ENCODE data around the gene SACM1L.
"Not testable (repeated sequence)": the region's sequence is repeated elsewhere in the genome, so short reads cannot be mapped to it uniquely, and the experiment has no call there.

The SACM1L gene

DNA sequence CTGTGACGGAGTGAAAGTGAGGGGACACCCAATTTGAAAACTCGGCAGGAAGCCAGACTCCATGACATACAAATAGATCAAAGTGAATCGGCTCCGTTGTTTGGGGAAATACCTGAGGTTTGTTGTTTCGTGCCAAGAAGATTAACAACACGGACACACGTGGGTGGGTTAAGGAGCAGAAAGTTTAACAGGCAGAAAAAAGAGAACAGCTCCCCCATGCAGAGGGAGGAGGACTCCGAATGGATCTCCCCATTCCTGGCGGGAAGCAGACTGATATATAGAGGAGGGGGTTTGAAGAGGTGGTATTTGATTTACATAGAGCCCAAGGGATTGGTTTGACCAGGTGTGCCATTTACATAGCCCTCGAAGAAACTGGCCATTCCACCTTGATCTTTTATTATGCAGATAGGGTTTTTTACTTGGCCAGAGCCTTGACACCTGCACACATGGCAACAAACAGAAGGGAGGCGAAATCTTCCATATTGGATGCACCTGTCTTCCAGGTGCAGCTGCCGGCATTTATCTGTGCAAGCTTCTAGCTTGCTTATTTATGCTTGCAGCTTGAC is 4.8 kb upstream of the SACM1L start:
- TF ChIP-seq, protein P1, sequence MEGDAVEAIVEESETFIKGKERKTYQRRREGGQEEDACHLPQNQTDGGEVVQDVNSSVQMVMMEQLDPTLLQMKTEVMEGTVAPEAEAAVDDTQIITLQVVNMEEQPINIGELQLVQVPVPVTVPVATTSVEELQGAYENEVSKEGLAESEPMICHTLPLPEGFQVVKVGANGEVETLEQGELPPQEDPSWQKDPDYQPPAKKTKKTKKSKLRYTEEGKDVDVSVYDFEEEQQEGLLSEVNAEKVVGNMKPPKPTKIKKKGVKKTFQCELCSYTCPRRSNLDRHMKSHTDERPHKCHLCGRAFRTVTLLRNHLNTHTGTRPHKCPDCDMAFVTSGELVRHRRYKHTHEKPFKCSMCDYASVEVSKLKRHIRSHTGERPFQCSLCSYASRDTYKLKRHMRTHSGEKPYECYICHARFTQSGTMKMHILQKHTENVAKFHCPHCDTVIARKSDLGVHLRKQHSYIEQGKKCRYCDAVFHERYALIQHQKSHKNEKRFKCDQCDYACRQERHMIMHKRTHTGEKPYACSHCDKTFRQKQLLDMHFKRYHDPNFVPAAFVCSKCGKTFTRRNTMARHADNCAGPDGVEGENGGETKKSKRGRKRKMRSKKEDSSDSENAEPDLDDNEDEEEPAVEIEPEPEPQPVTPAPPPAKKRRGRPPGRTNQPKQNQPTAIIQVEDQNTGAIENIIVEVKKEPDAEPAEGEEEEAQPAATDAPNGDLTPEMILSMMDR (conservative IDR thresholded peaks at IDR 0.05; ENCODE audit: low read length) = no peak
- no peak overlapping the region for H3K4me3 ChIP-seq (ENCODE audit: low read length)
- DNase-seq (ENCODE audit: low read depth) = no peak

DNA sequence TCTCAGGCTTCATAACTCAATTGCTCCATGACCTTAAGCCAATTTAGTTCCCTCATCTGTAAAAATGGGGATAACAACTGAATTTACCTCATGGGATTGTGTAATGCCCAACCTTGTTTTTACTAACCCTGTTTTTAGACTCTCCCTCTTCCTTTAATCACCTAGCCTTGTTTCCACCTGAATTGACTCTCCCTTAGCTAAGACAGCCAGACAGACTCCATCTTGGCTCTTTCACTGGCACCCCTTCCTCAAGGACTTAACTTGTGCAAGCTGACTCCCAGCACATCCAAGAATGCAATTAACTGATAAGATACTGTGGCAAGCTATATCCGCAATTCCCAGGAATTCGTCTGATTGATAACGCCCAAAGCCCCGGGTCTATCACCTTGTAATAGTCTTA is 3.5 kb upstream of the SACM1L start:
- DNase-seq (ENCODE audit: low read depth); H3K4me3 ChIP-seq (ENCODE audit: low read length): not testable (repeated sequence)

DNA sequence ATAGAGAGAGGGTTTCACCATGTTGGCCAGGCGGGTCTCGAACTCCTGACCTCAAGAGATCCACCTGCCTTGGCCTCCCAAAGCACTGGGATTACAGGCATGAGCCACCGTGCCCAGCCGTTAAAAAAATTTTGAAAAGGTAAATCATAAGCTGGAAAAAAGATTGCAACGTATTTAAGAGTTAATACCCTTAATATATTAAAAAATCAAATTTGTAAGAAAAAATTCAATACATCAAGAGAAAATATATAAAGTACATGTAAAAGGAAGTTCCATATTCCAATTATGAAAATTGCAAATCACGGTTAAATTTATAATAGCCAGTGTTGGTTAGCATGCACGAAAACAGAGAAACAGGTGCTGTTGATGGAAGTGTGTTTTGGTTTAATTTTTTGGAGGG is 2.3 kb upstream of the SACM1L start:
- DNase-seq (ENCODE audit: low read depth) = no peak
- no peak overlapping the region for H3K4me3 ChIP-seq (ENCODE audit: low read length)
- TF ChIP-seq, protein P1 (conservative IDR thresholded peaks at IDR 0.05; ENCODE audit: low read length) = no peak

DNA sequence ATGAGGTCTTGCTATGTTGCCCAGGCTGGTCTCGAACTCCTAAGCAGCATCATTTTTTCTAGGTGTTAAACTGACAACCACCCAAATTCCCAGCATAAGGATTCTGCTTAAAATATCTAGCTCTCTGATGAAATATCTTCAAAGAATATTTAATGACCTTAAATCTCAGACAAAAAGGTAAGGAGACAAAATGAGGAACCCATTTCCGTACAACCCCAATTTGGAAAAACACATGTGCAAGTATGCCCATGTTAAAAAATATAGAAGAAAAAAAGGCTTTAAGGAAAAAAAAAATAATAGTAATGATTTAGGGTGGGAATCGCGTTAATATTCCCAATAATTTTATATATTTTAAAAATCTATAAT is 1.4 kb upstream of the SACM1L start:
- DNase-seq (ENCODE audit: low read depth) = no peak

DNA sequence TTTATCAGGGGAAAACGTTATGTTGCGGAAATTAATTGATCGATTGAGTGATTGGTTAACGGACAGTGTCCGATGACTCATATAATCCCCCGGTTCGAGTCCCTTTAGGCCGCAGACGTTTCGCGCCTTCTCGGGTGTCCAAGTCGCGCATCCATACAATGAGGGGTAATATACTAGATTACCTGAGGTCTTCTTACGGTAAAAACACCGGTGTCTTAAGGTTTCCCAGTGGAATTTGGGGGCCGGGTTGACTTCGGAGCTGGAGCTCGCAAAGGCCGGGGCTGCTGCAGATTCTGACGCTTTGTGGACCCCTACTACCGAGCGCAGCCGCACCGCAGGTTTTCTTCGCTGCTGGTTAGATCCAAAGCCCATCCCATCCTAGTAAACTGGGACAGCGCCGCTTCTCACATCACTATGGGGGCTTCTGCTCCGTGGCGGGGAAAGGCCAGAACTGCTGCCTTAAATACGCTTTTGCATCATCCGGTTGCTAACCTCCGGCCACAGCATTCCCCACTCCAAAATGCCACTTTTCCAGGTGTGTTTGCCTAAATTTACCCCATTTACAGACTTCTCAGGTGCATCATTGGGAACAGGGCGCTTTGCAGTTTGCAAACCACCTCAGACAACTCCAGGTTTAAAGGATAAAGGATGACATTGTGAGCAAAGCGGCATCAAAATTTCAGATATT is 858 bp upstream of the SACM1L start:
- H3K4me3 ChIP-seq (ENCODE audit: low read length) = peak overlapping the region; percentile 76
- no peak for DNase-seq (ENCODE audit: low read depth)
- TF ChIP-seq, protein P1 (conservative IDR thresholded peaks at IDR 0.05; ENCODE audit: low read length) = 0 out of 2 replicates have a peak, but pooled peaks have one; percentile 2

More for the DNA sequence above, 1.4 kb upstream of the SACM1L start:
- no peak overlapping the region for H3K4me3 ChIP-seq (ENCODE audit: low read length)
- TF ChIP-seq, protein P1 (conservative IDR thresholded peaks at IDR 0.05; ENCODE audit: low read length) = no peak

DNA sequence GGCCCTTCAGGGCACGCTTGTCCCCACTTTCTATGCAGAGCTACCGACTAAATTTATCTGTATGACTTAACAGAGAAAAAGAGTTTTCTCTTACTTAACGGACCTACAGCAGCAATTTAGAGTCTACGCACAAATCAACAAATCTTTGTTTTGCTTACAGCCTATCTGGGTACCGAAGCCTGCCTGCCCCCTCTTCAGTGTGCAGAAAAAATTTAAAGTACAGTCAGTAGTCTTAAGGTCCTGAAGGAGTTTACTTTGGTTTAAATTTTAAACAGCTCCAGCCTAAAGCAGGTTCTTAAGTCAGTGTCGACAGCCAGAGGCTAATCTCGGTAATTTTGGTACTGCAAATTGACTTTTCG is 570 bp downstream of the SACM1L start:
- H3K4me3 ChIP-seq (ENCODE audit: low read length) = peak overlapping the region; percentile 76
- DNase-seq (ENCODE audit: low read depth) = no peak
- TF ChIP-seq, protein P1 (conservative IDR thresholded peaks at IDR 0.05; ENCODE audit: low read length) = no peak

DNA sequence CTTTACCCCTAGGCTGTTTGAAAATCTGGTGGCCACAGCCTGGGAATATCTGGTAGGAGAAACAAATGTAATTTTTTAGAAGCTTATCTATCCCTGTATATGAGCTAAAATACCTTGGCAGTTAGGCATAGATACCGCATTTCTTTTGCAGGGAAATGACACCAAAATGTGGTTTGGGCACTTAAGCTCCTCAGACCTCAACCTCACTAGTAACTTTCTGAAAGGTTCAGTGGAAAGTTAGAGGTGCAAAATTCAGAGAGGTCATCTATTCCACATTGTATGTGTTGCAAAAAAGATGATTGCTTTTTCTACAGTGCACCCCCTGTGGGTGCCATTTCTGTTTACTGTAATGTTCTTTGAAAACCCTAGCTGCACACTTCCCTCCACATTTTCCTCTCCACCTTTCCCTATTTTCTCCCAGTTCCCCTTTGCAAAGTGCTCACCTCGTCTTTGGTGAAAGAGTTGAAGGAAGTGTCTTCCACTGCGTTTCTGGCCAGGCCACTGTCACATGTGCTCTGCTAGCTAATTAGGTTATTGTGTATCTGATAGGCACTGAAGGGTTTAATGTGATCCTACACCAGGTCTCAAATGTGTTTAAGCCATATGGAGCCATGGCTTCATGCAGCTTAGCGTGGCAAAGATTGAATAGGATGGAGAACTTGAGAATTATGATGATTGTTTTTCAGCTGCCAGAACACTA is 1.3 kb downstream of the SACM1L start:
- DNase-seq (ENCODE audit: low read depth) = no peak
- peak overlapping the region; percentile 76 for H3K4me3 ChIP-seq (ENCODE audit: low read length)
- TF ChIP-seq, protein P1 (conservative IDR thresholded peaks at IDR 0.05; ENCODE audit: low read length) = peak; percentile 22; the same call in 1 of the 2 replicates
